Ishikawa (cell line): ENCODE measurements around the gene ADGRL3.

Experiments used
- CEBPB ChIP-seq: IDR thresholded peaks from 2 replicates; pipeline ENCODE4 v1.6.1; 2012
- EGR1 ChIP-seq: IDR thresholded peaks from 2 replicates; pipeline ENCODE4 v1.6.1; 2012
- EP300 ChIP-seq: IDR thresholded peaks from 2 replicates; pipeline ENCODE4 v1.6.1; 2012; ENCODE audit warnings: borderline replicate concordance
- FOXM1 ChIP-seq: IDR thresholded peaks from 2 replicates; pipeline ENCODE4 v1.6.1; 2012; ENCODE audit warnings: low read depth, borderline replicate concordance
- NFIC ChIP-seq: IDR thresholded peaks from 2 replicates; pipeline ENCODE4 v1.6.1; 2012
- RAD21 ChIP-seq: IDR thresholded peaks from 2 replicates; pipeline ENCODE4 v1.6.1; 2012; ENCODE audit warnings: low read depth
- TAF1 ChIP-seq: IDR thresholded peaks from 2 replicates; pipeline ENCODE4 v1.6.1; 2012; ENCODE audit warnings: low read depth, mild to moderate bottlenecking
- TCF12 ChIP-seq: IDR thresholded peaks from 2 replicates; pipeline ENCODE4 v1.6.1; 2012; ENCODE audit warnings: low read depth
- TEAD4 ChIP-seq: IDR thresholded peaks from 2 replicates; pipeline ENCODE4 v1.6.1; 2012
- ZBTB7A ChIP-seq: IDR thresholded peaks from 2 replicates; pipeline ENCODE4 v1.6.1; 2012; ENCODE audit warnings: low read depth
- TF ChIP-seq, protein P1 (sequence below): IDR thresholded peaks from 2 replicates; pipeline ENCODE4 v1.6.1; 2012
- TF ChIP-seq, protein P2 (sequence below): IDR thresholded peaks from 2 replicates; pipeline ENCODE4 v1.6.1; 2012
- TF ChIP-seq, protein P3 (sequence below): IDR thresholded peaks from 2 replicates; pipeline ENCODE4 v1.6.1; 2012; ENCODE audit warnings: low read depth, mild to moderate bottlenecking

DNA sequence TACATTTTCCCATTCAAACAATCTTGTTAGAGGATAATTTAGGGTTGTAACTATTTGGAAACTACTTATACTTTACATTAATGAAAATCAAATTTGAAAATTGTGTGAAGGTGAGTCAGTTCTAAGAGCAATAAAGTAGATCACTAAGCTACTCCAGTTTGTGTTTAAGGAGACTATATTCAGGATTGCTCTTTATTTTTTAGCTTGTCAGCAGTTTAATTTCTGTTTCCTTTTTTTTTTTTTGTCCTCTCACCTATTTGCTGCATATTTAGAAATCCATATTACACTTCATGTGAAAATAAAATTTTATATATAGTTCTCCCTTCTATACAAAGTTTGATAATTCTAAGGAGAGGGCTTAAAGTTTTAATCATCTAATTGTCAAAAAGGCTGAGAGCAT, 691.8 kb downstream of the ADGRL3 start:
- TF ChIP-seq CEBPB (no peak), TAF1 (no peak), EGR1 (no peak), EP300 (no peak), FOXM1 (no peak), TEAD4 (no peak), RAD21 (no peak), ZBTB7A (no peak), NFIC (no peak), TCF12 (no peak)
- TF ChIP-seq, protein P1, sequence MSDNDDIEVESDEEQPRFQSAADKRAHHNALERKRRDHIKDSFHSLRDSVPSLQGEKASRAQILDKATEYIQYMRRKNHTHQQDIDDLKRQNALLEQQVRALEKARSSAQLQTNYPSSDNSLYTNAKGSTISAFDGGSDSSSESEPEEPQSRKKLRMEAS: no peak
- TF ChIP-seq, protein P2, sequence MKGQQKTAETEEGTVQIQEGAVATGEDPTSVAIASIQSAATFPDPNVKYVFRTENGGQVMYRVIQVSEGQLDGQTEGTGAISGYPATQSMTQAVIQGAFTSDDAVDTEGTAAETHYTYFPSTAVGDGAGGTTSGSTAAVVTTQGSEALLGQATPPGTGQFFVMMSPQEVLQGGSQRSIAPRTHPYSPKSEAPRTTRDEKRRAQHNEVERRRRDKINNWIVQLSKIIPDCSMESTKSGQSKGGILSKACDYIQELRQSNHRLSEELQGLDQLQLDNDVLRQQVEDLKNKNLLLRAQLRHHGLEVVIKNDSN: no peak
- TF ChIP-seq, protein P3, sequence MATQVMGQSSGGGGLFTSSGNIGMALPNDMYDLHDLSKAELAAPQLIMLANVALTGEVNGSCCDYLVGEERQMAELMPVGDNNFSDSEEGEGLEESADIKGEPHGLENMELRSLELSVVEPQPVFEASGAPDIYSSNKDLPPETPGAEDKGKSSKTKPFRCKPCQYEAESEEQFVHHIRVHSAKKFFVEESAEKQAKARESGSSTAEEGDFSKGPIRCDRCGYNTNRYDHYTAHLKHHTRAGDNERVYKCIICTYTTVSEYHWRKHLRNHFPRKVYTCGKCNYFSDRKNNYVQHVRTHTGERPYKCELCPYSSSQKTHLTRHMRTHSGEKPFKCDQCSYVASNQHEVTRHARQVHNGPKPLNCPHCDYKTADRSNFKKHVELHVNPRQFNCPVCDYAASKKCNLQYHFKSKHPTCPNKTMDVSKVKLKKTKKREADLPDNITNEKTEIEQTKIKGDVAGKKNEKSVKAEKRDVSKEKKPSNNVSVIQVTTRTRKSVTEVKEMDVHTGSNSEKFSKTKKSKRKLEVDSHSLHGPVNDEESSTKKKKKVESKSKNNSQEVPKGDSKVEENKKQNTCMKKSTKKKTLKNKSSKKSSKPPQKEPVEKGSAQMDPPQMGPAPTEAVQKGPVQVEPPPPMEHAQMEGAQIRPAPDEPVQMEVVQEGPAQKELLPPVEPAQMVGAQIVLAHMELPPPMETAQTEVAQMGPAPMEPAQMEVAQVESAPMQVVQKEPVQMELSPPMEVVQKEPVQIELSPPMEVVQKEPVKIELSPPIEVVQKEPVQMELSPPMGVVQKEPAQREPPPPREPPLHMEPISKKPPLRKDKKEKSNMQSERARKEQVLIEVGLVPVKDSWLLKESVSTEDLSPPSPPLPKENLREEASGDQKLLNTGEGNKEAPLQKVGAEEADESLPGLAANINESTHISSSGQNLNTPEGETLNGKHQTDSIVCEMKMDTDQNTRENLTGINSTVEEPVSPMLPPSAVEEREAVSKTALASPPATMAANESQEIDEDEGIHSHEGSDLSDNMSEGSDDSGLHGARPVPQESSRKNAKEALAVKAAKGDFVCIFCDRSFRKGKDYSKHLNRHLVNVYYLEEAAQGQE: no peak
